ENCODE data around the gene ARHGAP5.

ARHGAP5 gene

DNA sequence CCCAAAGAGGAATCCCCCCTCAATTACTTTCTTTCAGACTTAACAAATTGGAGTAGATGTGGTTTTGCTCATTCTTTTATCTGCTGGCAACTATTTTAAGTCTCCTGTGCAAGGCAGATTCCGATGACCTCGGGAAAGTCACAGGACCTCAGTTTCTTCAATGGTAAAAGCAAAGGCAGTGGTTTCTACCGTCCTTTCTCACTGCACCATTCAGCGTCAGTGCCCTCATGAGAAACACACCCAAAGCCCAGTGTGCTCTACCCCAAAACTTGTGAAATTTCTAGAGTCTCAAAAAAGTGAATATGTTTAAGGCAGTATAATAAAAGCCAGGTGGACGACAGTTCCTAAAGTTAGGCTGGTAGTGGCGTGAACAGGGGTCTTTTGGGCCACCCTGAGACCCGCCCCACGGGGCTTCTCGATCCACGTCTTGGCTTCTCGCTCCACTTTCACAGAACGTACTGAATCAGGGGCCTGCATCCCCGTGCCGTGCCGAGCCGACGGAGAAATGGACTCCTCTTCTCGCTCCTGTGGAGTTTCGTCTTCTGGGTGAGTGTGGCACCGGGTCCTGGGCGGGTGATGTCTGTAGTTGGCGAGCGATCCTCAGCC is 1.3 kb upstream of the ARHGAP5 start:
- no peak for DNase-seq

DNA sequence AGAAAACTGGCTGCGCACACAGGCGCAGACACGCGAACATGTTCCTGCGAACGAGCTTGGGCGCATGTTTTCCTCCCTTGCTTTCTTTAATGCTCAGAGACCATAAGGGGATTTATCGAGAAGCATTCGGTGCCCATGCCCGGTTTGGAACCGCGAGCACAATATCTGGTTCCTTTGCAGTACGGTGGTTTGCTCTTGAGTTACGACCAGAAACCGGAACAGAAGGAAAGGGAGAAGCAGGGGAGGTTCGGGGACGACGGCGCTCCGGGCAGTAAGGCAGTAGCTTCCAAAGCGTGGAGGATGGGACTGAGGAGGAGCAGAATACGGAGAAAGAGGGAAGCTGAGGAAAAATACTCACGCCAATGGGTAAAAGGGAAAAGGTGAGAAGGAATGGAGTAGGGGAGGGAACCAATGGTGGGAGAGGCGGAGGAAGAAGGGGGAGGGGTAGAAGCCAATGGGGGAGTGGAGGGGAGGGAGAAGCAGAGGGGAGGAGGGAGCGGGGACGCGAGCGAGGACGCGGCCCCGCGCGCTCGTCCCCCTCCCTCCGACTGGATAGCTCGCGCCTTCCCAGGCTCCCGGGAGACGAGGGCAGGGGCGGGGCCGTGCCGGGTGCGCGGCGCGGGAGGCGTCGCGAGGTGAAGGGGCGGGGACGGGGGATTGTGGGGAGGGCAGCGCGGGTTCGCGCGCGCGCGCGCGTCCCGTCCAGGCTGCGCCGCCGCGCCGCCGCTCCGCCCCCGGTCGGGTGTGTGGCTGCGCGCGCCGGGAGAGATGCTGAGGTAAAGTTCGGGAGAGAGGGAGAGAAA is 625 bp upstream of the ARHGAP5 start:
- DNase-seq: peak; percentile 69

DNA sequence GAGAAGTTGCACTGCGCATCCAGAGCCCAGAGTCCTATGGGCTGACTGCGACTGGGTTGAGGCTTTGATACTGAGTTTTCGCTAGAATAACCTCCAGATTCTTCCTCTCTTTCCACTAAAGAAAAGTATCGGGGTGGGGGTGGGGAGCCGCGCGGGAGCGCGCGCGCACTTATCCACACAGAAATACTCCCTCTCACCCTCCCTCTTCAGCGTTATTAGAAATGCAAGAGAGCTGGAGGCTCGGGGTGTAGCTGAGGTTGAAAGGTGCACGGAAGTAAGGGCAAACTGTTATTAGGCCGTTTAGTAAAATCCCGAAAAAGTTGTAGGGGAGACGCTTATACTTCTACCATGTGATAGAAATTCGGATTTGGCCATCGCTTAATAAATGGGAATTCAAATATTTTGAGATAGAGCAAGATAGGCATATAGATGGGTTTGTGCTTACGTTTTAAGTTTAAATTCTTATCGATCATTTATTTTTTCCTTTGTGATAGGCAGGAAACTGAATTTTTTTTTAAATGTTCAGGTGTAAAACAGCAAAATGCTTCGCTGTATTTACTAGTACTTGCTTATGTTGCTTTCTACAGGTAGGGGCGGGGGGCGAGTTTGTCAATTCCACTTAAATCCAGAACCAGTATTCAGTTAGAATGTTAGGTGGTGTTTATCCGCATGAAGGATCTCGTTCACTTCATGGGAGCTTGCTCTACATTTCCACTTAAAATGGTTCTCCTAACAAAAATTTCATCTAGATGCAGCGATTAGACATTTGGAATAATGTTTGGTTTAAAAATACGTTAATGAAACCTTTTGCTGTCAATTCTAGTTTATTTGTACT is 1.1 kb downstream of the ARHGAP5 start:
- DNase-seq: no peak

DNA sequence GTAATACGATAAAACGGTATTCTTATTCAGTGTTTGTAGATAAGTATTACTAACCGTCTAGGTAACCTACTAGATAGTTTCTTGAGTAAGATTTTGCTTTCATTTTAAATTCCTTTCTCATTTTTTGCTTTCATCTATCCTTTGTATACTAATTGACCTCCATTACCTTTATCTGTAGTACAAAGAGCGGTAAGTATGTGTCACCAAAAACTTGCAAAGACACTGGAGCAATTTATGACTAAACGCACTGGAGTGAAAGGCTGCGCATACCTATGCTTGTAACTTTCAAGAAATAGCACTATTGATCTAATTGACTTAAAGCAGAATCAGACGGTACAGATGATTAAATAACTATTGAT is 1.7 kb downstream of the ARHGAP5 start:
- DNase-seq: no peak

DNA sequence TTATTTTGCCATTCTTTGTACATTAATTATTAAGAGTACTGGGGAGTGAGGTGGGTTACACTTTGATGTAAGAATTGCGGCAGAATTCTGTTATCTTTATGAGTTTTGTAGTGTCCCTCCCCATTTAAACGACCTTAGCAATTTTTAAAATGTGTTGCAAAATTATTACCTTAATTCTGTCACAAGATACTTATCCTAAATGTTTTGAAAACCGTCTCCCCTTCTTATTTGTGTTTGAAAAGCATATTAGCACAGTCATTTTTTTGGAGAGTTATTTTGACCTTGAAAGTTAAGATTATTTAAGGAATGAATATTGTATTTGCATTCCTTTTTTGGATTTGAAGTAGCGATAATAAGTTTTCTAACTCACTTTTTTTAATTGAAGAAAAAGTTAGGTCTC is 2.2 kb downstream of the ARHGAP5 start:
- no peak for DNase-seq

DNA sequence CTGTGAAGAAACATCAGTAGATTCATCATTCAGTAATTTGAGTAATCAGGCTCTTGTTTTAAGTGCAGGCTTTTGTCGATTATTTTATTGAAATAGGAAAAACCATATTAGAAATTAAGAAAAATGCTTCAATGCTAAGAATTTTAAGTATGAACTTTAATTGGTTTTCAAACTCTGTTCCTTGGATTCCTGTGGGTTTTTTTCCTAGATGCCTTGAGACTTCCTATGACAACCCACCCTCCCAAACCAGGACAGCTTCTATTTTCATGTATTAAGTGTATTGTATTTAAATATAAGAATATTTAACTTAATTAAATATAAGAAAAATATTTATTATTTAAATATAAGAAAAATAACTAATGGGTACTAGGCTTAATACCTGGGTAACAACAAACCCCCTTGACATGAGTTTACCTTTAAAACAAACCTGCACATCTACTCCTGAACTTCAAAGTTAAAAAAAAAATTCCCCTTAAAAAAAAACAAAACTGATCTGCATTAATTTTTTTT is 3.0 kb downstream of the ARHGAP5 start:
- DNase-seq: no peak

DNA sequence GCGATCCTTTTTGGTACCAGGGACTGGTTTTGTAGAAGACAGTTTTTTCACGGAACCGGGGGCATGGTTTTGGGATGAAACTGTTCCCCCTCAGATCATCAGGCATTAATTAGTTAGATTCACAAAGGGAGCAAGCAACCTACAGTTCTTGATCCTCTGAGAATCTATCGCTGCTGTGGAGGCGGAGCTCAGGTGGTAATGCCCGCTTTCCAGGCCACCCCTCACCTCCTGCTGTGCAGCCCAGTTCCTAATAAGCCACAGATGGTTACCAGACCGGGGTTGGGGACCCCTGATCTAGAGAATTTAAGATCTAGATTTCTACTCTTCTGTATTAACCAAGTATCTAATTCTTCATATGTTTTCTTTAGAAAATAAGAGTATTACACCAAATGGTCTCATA is 4.8 kb downstream of the ARHGAP5 start:
- DNase-seq: no peak

DNA sequence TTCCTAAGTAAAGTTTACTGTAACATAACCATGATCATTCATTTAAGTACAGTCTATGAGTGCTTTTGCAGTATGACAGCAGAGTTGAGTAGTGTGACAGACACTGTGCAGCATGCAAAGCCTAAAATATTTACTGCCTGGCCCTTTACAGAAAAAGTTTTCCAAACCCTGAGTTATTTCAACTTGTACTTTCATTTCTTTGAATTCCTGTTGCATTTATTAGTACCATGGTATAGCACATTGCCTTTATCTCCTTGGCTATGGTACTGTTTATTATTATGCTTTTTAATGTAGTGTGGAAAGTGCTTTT is 6.2 kb downstream of the ARHGAP5 start:
- no peak for DNase-seq

DNA sequence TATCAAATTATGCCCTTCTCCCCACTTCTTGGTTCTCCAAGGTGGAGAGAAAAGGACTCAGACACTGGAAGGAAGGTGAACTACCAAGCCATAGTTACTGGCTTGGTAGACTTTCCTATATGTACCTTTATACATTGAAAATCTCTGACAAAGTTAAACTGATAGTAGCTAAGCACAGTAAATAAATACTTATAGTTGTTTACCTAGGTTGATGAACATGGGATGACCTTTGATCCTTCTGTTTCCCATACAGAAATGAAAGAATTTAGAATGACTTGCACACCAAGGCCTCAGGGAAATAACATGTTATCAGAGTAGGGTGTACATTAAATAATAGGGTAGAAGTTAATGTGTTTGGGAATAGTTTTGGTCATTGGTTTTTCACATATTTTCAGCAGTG is 6.7 kb downstream of the ARHGAP5 start:
- no peak for DNase-seq

DNA sequence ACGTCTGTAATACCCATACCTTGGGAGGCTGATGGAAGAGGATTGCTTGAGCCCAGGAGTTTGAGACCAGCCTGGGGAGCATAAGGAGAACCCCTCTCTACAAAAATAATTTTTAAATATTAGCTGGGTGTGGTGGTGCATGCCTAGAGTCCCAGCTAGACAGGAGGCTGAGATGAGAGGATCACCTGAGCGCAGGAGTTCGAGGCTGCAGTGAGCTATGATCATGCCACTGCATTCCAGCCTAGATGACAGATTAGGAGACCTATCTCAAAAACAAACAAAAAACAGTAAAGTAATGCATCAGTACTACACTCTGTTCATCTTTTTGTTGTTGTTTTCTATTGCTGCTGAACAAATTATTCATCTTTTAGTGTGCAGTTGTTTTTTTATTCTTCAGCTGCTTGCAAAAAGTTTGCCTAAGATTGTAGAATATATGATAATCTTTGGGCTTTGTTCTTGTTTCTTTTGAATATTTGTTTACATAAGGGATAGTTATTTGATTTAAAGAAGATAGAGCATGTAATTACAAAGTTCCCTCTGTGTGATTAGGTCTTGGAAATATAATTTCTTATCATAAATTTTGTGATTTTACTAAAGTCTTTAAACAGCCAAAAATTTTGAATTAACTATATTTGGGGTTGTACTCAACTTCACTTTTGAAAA is 8.2 kb downstream of the ARHGAP5 start:
- DNase-seq: no peak

DNA sequence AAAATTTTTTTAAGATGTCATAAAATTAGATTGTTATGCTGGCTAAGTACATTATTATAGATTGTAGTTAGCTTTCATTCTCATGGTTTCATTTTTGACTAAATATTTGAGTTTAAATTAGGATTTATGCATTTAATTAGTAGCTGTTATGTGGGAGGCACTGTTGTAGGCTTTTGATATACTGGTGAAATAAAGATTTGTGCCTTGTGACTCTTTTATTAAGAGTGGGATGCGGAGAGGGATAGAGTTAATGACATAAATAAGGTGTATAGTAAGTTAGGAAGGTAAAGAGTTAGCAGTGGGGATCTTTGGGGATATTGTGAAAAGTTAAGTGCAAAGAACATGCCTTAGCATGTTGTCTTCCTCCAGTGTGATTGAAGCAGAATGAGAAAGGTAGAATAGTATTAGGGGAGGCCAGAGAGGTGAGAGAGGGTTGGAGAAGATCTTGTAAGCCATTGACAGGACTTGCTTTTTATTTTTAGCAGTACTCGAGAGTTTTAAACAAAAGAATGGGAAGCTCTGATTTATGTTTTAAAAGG is 8.8 kb downstream of the ARHGAP5 start:
- DNase-seq: no peak

DNA sequence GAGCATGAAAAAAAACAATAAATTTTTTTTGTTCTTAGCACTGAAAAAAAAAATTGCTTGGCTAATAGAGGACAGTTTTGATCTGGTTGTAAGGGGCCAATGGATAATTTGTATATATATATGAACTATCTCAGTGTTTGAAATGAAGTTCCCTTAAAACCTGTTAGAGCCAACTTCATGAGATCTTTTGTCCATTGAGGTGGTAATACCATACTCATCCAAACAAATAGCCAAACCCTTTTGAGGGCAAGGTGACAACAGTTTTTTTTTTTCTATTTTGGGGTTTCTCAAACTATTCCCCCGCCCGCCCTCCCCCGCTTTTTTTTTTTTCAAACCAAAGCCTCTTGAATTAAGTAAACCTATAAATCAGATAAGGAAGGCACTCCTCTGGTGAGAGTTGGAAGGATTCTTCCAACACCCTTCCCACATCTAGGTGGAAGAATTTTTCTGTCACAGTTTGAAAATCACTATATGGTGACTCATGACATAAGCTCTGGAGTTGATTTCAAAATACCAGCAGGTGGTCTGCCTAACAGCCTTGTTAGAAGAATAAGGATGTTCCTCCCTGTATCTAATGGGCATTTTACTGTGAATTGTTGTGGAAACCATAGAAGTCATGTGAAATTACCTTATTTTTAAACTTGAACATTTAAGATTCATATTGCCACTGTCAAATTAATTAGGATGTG is 10.2 kb downstream of the ARHGAP5 start:
- no peak for DNase-seq

DNA sequence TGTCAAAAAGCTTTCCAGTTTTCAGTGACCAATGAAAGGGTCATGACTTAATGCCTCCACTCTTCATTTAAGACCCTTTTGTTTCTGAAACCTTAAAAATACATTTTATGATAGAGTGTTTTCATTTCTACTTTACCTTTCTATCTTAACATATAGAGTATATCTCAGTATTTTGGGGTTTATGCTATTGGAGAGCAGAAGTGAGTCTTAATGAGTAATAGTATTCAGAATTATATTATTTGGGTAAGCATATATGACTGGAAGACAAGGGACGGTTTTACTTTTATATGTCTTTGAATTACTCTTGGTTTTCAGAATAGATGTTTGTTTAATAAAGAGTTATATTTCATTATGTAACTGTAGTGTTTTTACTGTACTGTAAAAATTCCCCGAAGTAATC is 10.8 kb downstream of the ARHGAP5 start:
- no peak for DNase-seq

DNA sequence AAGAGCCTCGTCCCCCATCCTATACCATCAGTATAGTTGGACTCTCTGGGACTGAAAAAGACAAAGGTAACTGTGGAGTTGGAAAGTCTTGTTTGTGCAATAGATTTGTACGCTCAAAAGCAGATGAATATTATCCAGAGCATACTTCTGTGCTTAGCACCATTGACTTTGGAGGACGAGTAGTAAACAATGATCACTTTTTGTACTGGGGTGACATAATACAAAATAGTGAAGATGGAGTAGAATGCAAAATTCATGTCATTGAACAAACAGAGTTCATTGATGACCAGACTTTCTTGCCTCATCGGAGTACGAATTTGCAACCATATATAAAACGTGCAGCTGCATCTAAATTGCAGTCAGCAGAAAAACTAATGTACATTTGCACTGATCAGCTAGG is 13.6 kb downstream of the ARHGAP5 start:
- DNase-seq: no peak

DNA sequence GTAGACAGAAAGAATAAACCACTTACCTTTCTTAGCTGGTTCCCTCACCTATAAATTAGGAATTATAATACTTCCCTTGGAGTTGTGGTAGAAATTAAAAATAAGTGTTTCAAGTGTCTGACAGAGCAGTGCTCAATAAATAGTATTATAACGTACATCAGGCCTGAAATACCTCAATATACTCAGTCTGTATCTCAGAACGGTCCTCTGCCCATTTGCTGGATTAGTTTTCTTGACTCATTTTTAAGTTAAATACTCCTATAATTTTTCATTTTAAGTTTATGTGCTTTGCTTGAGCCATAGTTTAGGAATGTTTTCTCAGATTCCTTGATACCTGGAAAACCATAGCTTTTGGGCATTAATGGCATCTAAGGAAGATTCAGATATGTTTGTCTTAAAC is 22.4 kb downstream of the ARHGAP5 start:
- DNase-seq: no peak

DNA sequence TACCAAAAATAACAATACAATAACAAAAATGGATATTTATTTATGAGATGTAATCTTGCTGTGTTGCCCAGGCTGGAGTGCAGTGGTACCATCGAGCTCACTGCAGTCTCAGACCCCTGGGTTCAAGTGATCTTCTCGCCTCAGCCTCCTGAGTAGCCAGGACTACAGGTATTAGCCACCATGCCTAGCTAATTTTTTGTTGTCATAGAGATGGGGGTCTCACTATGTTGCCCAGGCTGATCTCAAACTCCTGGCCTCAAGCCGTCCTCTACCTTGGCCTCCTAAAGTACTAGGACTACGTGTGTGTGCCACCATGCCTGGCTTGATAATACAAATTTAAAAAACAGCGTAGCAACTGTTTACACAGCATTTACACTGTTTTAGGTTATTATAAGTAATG is 23.1 kb downstream of the ARHGAP5 start:
- no peak for DNase-seq

DNA sequence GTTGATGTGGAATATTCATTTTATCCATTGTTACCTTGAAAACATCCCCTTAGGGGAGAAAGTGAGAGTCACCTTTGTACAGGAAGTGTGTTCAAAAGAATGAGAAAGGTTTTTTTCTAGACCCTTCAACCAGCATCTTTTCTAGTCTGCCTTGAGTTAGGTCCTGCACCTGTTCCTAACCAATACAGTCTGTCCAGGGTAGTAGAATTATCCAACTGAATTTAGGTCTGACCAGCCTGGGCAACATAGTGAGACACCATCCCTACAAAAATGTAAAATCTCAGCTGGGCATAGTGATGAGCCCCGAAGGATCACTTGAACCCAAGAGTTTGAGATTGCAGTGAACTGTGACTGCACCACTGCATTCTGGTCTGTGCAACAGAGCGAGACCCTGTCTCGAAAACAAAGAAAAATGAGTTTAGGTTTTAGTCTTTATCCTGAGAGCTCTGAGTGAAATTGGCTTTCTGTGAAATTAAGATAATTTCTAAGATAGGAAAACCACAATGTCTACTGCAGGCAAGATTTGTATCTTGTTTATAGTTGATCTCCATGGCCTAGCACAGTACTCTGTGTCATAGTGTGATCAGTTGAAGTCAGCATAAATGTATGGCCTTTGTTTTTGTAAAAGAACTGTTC is 25.2 kb downstream of the ARHGAP5 start:
- no peak for DNase-seq

DNA sequence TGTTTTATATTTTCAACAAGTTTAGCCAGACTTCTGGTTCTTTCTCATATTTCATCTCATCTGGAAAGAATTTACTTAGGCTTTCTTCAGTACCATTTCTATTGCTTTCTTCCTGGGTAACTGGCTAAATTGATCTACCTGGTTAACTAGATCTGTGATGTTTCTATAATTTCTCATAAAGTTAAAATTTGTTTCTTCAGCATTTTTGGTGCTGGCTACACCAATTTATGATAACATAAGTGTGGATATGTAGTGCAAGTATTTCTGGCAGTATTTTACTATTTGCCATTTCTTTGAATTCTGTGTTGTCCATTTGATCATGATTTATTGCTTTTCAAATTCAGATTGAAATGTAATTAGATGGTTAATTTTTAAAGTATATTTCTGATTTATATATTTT is 25.9 kb downstream of the ARHGAP5 start:
- DNase-seq: no peak

DNA sequence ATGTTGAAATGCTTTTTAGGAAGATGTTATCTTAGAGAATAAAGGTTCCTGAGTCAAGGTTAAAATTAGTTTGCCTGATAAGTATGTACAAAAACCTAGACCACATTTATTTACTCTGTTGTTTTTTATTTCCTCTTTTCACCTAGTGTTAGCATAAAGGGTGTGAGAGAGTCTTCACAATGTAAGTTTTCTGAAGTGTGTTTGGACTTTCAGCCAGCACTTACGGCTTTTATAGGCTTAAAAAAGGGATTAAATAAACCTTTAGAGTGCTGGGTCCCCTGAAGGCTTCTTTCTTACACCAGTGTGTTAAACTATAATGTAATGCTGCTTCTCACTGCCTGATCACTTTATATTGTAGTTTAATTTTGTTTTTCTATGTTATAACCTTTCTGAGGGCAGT is 27.2 kb downstream of the ARHGAP5 start:
- DNase-seq: no peak

DNA sequence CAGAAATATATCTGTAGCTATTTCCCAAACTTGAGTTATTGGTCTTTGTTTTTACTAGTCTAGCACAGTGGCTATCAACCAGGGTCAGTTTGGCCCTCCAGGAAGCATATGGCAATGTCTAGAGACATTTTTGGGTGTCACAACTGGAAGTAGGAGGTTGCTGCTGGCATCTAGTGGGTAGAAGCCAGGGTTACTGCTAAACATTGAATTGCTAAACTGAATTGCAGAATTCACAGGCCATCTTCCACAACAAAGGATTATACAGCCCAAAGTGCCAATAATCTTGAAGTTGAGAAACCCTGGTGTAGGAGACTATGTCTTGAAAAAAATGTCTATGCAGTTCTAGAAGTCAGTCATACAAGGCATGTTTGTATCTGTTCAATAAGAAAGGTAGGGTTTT is 27.7 kb downstream of the ARHGAP5 start:
- no peak for DNase-seq

DNA sequence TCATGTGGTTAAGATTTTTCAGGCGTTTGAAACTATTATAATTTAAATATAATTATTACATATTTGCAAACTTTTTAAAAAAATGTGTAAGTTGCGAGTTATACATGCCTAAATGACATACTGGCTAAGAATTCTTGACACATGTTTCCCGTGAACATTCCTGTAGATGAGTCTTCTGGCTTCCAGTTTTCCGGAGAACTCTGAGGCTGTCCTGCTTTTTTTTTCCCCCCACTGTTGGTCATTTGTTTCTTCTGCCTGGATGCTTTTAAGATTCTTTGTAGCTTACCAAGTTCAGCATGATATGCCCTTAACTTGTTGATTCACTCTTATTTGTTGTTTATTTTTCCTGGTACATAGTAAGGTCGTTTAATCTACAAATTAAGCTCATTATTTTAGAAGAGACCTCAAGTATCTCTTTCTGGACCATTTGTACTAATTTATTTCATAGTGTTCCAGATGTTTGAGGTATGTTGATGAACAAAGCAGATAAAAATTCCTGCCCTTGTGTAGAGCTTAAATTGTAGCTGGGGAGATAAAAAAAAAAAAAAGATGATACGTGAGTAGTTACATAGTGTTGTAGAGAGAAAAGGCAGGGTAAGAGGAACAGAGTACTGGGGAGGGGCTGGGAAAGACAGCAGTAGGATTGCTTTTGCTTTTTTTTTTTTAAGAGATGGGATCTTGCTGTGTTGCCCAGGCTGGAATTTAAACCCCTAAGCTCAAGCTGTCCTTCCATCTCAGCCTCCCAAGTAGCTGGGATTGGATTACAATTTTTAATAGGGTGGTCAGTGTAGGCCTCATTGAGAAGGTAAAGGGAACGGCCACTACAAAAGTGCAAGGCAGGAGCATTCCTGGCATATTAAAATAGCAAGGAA is 32.8 kb downstream of the ARHGAP5 start:
- DNase-seq: no peak

Measured in activated gamma-delta T cell treated with Interleukin-2 at 50 U/mL for 16 hours (primary cell).